GM23338 (cell line): ENCODE data around the gene CLEC4G. TPM values are rescaled to one million over a fixed set of nuclear protein-coding genes. Genes with fewer than 3 reads are reported as not detected.

Experiments
- ATAC-seq: fragments of 200-7000 bp; cut with Tn5 transposase; 3 replicates; pipeline ENCODE4 v1.9.1; 2020
- DNase-seq: peaks from one replicate; pipeline ENCODE4 v3.0.0-alpha.2; 2015; ENCODE audit warnings: low spot score
- H2AFZ ChIP-seq: fragments of 200-600 bp; sonication (generic); 2 replicates; pipeline ENCODE4 v1.8.0; 2016; ENCODE audit warnings: antibody characterized with exemption, mild to moderate bottlenecking, moderate library complexity
- H3F3A ChIP-seq: fragments of 200-600 bp; sonication (generic); replicated peaks from 2 replicates; pipeline ENCODE4 v1.8.0; 2017; ENCODE audit warnings: antibody characterized with exemption, mixed run types, low read depth
- H3K27ac ChIP-seq: fragments of 200-600 bp; sonication (generic); 2 replicates; pipeline ENCODE4 v1.6.1; 2016; ENCODE audit warnings: low read depth
- H3K27me3 ChIP-seq: fragments of 200-600 bp; sonication (generic); 2 replicates; pipeline ENCODE4 v1.8.0; 2016; ENCODE audit warnings: mild to moderate bottlenecking, mixed run types, moderate library complexity; ENCODE audit not compliant: insufficient read depth
- H3K36me3 ChIP-seq: fragments of 200-600 bp; sonication (generic); 2 replicates; pipeline ENCODE4 v1.8.0; 2016; ENCODE audit warnings: mild to moderate bottlenecking; ENCODE audit not compliant: insufficient read depth
- H3K4me1 ChIP-seq: fragments of 200-600 bp; sonication (generic); 2 replicates; pipeline ENCODE4 v1.8.0; 2016; ENCODE audit warnings: mild to moderate bottlenecking, moderate library complexity; ENCODE audit not compliant: insufficient read depth
- H3K4me2 ChIP-seq: fragments of 200-600 bp; sonication (generic); 2 replicates; pipeline ENCODE4 v1.7.1; 2017; ENCODE audit warnings: mixed run types
- H3K4me3 ChIP-seq: fragments of 200-600 bp; sonication (generic); 2 replicates; pipeline ENCODE4 v1.6.1; 2016; ENCODE audit warnings: mixed run types
- H3K79me2 ChIP-seq: fragments of 200-600 bp; sonication (generic); replicated peaks from 2 replicates; pipeline ENCODE4 v1.8.0; 2017; ENCODE audit warnings: mild to moderate bottlenecking; ENCODE audit not compliant: insufficient read depth
- H3K9me2 ChIP-seq: fragments of 200-600 bp; sonication (generic); 2 replicates; pipeline ENCODE4 v1.8.0; 2017; ENCODE audit not compliant: insufficient read depth
- H4K20me1 ChIP-seq: fragments of 200-600 bp; sonication (generic); replicated peaks from 2 replicates; pipeline ENCODE4 v1.8.0; 2017; ENCODE audit warnings: mild to moderate bottlenecking; ENCODE audit not compliant: insufficient read depth
- H3K27ac Mint-ChIP-seq: 2 replicates; pipeline ENCODE4 v1.8.0; 2020; ENCODE audit warnings: inconsistent platforms, mild to moderate bottlenecking, moderate library complexity, mixed read lengths
- H3K27me3 Mint-ChIP-seq: 3 replicates; pipeline ENCODE4 v1.8.0; 2022; ENCODE audit warnings: low read depth, mild to moderate bottlenecking, moderate library complexity, mixed read lengths, inconsistent platforms; ENCODE audit not compliant: insufficient read depth, poor library complexity
- H3K36me3 Mint-ChIP-seq: 3 replicates; pipeline ENCODE4 v1.8.0; 2021; ENCODE audit warnings: low read depth, mild to moderate bottlenecking, inconsistent platforms, moderate library complexity, mixed read lengths
- H3K4me1 Mint-ChIP-seq: 3 replicates; pipeline ENCODE4 v1.8.0; 2020; ENCODE audit warnings: mild to moderate bottlenecking, inconsistent platforms, mixed read lengths
- H3K4me3 Mint-ChIP-seq: 3 replicates; pipeline ENCODE4 v1.8.0; 2021; ENCODE audit warnings: moderate library complexity, mild to moderate bottlenecking, inconsistent platforms, mixed read lengths
- H3K9me3 Mint-ChIP-seq: 3 replicates; pipeline ENCODE4 v1.8.0; 2020; ENCODE audit warnings: moderate library complexity, mild to moderate bottlenecking, inconsistent platforms, mixed read lengths
- EZH2 ChIP-seq: fragments of 200-600 bp; sonication (generic); IDR thresholded peaks from one replicate; pipeline ENCODE4 v1.8.0; 2017; ENCODE audit warnings: antibody characterized with exemption, mild to moderate bottlenecking, low read depth; ENCODE audit not compliant: unreplicated experiment
- JUNB ChIP-seq: IDR thresholded peaks from one replicate; pipeline ENCODE4 v1.6.1; 2016; ENCODE audit warnings: antibody characterized with exemption; ENCODE audit not compliant: unreplicated experiment
- NANOG ChIP-seq: IDR thresholded peaks from 2 replicates; pipeline ENCODE4 v1.6.1; 2016; ENCODE audit warnings: antibody characterized with exemption, borderline replicate concordance
- STAT1 ChIP-seq: IDR thresholded peaks from one replicate; pipeline ENCODE4 v1.6.1; 2016; ENCODE audit warnings: antibody characterized with exemption; ENCODE audit not compliant: unreplicated experiment
- ZNF462 ChIP-seq: fragments of 250-450 bp; sonication (Bioruptor Pico); IDR thresholded peaks from 2 replicates; pipeline ENCODE4 v1.5.0; 2020; ENCODE audit warnings: mild to moderate bottlenecking, moderate library complexity
- polyA plus RNA-seq: library from polyadenylated mRNA; unstranded; fragments of >200 nt; fragmentation: Nextera tagmentation; extraction: Ambion mirVana; gene quantifications from 2 replicates; pipeline ENCODE4 v1.2.1, GENCODE V29; 2016
- total RNA-seq: library from RNA; depleted of rRNA; stranded (reverse); fragments of >200 nt; shearing (Covaris generic); gene quantifications from 2 replicates; pipeline ENCODE4 v1.2.3, GENCODE V29; 2014

CLEC4G gene
- total and polyA plus RNA-seq, 2 experiments from 2014 or later = 0.52 to 0.65 TPM

- no peak for DNase-seq
- H3F3A ChIP-seq = 0 out of 2 replicates have a peak, but pooled peaks cover 3% of the 10 kb centered on the region
- peaks cover 8% of the 10 kb centered on the region for H4K20me1 ChIP-seq
- peaks cover 4% of the 10 kb centered on the region; the same call in 2 of the 3 replicates for H3K4me1 Mint-ChIP-seq
- H3K4me3 Mint-ChIP-seq = no peak overlapping the region
- 0 out of 2 replicates have a peak overlapping the region, but pooled peaks have one; percentile 30 for H3K4me3 ChIP-seq
- H3K27ac Mint-ChIP-seq = no peak overlapping the region; the same call in 1 of the 2 replicates
- no peak overlapping the region for H2AFZ ChIP-seq
- peaks cover 2% of the 10 kb centered on the region; the same call in 1 of the 2 replicates for H3K9me2 ChIP-seq
- 0 out of 2 replicates have a peak, but pooled peaks cover 2% of the 10 kb centered on the region for H3K27me3 ChIP-seq
- TF ChIP-seq EZH2 (no peak), JUNB (no peak), ZNF462 (CRISPR knock-in tag) (no peak), NANOG (no peak), STAT1 (no peak)
- H3K9me3 Mint-ChIP-seq = no peaks in the 10 kb centered on the region
- H3K79me2 ChIP-seq = 0 out of 2 replicates have a peak, but pooled peaks cover 3% of the 10 kb centered on the region
- H3K27ac ChIP-seq = no peak overlapping the region
- peaks cover 17% of the 10 kb centered on the region for H3K27me3 Mint-ChIP-seq
- no peaks in the 10 kb centered on the region; the same call in 1 of the 2 replicates for H3K36me3 ChIP-seq
- no peak for ATAC-seq
- H3K36me3 Mint-ChIP-seq = peaks cover 31% of the 10 kb centered on the region
- H3K4me1 ChIP-seq = peaks cover 7% of the 10 kb centered on the region
- H3K4me2 ChIP-seq = peak overlapping the region; percentile 35
Measured at GRCh38 chr19:7685546-7686445, 46.1 kb downstream of the CLEC4G start.
